PC-9 (cell line): ENCODE results near the gene SLC9A4. TPM values are rescaled to one million over a fixed set of nuclear protein-coding genes. Genes with fewer than 3 reads are reported as not detected.

ENCODE experiments used
- BruUV-seq: library from RNA; stranded (reverse); fragments of 400-500 nt; replicated peaks from 2 replicates; lab custom pipeline; 2021; lab: Mats Ljungman, UMichigan
- CTCF ChIA-PET: fragments of 300-600 bp; sonication (Branson Sonifier 250); formaldehyde crosslinking; loops from one replicate; lab custom pipeline; 2022; ENCODE audit warnings: antibody characterized with exemption; lab: Charles Lee
- POLR2A ChIA-PET: fragments of 300-600 bp; sonication (Branson Sonifier 250); formaldehyde crosslinking; loops from one replicate; lab custom pipeline; 2022; ENCODE audit warnings: antibody characterized with exemption; ENCODE audit not compliant: unreplicated experiment; lab: Charles Lee
- DNase-seq, 2 experiments: peaks; one replicate each; pipeline versions ENCODE4 v3.0.0 to v3.0.0-alpha.2; 2015 to 2022; ENCODE audit warnings: mixed read lengths in 1 of 2
- H2AFZ ChIP-seq: fragments of 200-600 bp; sonication (generic); 2 replicates; pipeline ENCODE4 v1.8.1; 2017; ENCODE audit warnings: antibody characterized with exemption
- H3F3A ChIP-seq: fragments of 200-600 bp; sonication (generic); 2 replicates; pipeline ENCODE4 v1.8.1; 2017; ENCODE audit warnings: antibody characterized with exemption, mild to moderate bottlenecking, low read depth; ENCODE audit not compliant: insufficient read depth
- H3K27ac ChIP-seq: fragments of 200-600 bp; sonication (generic); 2 replicates; pipeline ENCODE4 v1.6.1; 2016; ENCODE audit warnings: mixed run types
- H3K27me3 ChIP-seq: fragments of 200-600 bp; sonication (generic); 2 replicates; pipeline ENCODE4 v1.6.1; 2016; ENCODE audit warnings: low read depth, mixed run types; ENCODE audit not compliant: insufficient read depth
- H3K36me3 ChIP-seq: fragments of 200-600 bp; sonication (generic); 2 replicates; pipeline ENCODE4 v1.6.1; 2016; ENCODE audit warnings: low read depth, mixed run types
- H3K4me1 ChIP-seq: fragments of 200-600 bp; sonication (generic); replicated peaks from 2 replicates; pipeline ENCODE4 v1.6.1; 2016; ENCODE audit warnings: mixed run types; ENCODE audit not compliant: insufficient read depth
- H3K4me2 ChIP-seq: fragments of 200-600 bp; sonication (generic); 2 replicates; pipeline ENCODE4 v1.6.1; 2017; ENCODE audit warnings: mixed run types
- H3K4me3 ChIP-seq: fragments of 200-600 bp; sonication (generic); 2 replicates; pipeline ENCODE4 v1.6.1; 2016; ENCODE audit warnings: mixed run types
- H3K79me2 ChIP-seq: fragments of 200-600 bp; sonication (generic); 2 replicates; pipeline ENCODE4 v1.6.1; 2017; ENCODE audit warnings: low read depth, mixed run types
- H3K9me2 ChIP-seq: fragments of 200-600 bp; sonication (generic); 2 replicates; pipeline ENCODE4 v1.8.1; 2017; ENCODE audit warnings: mild to moderate bottlenecking; ENCODE audit not compliant: insufficient read depth
- H3K9me3 ChIP-seq: fragments of 200-600 bp; sonication (generic); 2 replicates; pipeline ENCODE4 v1.8.1; 2016; ENCODE audit warnings: low read depth; ENCODE audit not compliant: insufficient read depth
- H4K20me1 ChIP-seq: fragments of 200-600 bp; sonication (generic); 2 replicates; pipeline ENCODE4 v1.8.1; 2017; ENCODE audit not compliant: insufficient read depth
- EZH2 ChIP-seq: fragments of 200-600 bp; sonication (generic); IDR thresholded peaks from 2 replicates; pipeline ENCODE4 v1.8.0; 2017; ENCODE audit warnings: antibody characterized with exemption, low read depth
- intact Hi-C: fragments of 100-400 bp; cut with micrococcal nuclease; formaldehyde crosslinking; loops from one replicate; pipeline ENCODE4 v1.10.0; 2022; ENCODE audit not compliant: unreplicated experiment
- total RNA-seq: library from RNA; stranded (reverse); gene quantifications from 2 replicates; pipeline ENCODE4 v1.2.3, GENCODE V29; 2021
- TF ChIP-seq, protein P1 (sequence below): fragments of 200-600 bp; sonication (generic); conservative IDR thresholded peaks from 2 replicates; pipeline ENCODE4 v1.6.1; 2017; ENCODE audit warnings: mixed run types, antibody characterized with exemption, mild to moderate bottlenecking, moderate library complexity

SLC9A4 gene
- total RNA-seq, 1 experiment from 2014 or later = 0.85 TPM

DNA sequence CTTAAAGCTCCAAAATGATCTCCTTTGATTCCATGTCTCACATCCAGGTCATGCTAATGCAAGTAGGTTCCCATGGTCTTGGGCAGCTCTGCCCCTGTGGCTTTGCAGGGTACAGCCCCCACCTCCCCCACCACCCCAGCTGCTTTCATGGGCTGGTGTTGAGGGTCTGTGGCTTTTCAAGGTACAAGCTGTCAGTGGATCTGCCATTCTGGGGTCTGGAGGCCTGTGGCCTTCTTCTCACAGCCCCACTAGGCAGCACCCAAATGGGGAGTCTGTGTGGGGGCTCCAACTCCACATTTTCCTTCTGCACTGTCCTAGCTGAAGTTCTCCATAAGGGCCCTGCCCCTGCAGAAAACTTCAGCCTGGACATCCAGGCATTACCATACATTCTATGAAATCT is 19.0 kb downstream of the SLC9A4 start:
- Histone ChIP-seq H3K9me2 (no peaks in the 10 kb centered on the region), H3K36me3 (0 out of 2 replicates have a peak, but pooled peaks cover 4% of the 10 kb centered on the region), H3K79me2 (no peaks in the 10 kb centered on the region), H3K9me3 (peaks cover 18% of the 10 kb centered on the region), H2AFZ (no peak overlapping the region), H3K4me3 (no peak overlapping the region), H3F3A (peaks cover 18% of the 10 kb centered on the region), H3K4me2 (no peak overlapping the region), H4K20me1 (no peaks in the 10 kb centered on the region), H3K4me1 (peaks cover 27% of the 10 kb centered on the region), H3K27me3 (no peaks in the 10 kb centered on the region), H3K27ac (no peak overlapping the region)
- no peak for DNase-seq
- POLR2A ChIA-PET = no interaction called here
- CTCF ChIA-PET = no interaction called here
- no peak for TF ChIP-seq EZH2
- TF ChIP-seq, protein P1, sequence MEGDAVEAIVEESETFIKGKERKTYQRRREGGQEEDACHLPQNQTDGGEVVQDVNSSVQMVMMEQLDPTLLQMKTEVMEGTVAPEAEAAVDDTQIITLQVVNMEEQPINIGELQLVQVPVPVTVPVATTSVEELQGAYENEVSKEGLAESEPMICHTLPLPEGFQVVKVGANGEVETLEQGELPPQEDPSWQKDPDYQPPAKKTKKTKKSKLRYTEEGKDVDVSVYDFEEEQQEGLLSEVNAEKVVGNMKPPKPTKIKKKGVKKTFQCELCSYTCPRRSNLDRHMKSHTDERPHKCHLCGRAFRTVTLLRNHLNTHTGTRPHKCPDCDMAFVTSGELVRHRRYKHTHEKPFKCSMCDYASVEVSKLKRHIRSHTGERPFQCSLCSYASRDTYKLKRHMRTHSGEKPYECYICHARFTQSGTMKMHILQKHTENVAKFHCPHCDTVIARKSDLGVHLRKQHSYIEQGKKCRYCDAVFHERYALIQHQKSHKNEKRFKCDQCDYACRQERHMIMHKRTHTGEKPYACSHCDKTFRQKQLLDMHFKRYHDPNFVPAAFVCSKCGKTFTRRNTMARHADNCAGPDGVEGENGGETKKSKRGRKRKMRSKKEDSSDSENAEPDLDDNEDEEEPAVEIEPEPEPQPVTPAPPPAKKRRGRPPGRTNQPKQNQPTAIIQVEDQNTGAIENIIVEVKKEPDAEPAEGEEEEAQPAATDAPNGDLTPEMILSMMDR = no peak
- no TSS peak for BruUV-seq
- intact Hi-C loops = no loop called here

DNA sequence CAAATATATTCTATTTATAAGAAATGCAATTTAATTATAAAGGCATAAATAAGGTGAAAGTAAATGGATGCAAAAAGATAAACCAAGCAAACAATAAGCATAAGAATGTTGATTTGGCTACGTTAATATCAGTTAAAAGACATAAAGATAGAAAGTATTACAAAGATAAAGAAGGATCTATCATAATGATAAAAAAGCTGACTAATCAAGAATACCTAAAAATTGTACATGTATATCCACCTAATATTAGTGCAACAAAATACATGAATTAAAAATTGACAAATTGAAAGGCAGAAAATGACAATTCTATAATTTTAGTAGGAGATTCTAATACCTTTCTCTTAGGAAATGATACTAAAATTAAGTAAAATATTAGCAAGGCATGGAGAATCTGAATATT is 21.5 kb downstream of the SLC9A4 start:
- 0 out of 2 replicates have a peak, but pooled peaks cover 4% of the 10 kb centered on the region for H3K36me3 ChIP-seq
- intact Hi-C loops = no loop called here
- H3K79me2 ChIP-seq = no peaks in the 10 kb centered on the region
- H3K9me2 ChIP-seq = no peaks in the 10 kb centered on the region
- peaks cover 12% of the 10 kb centered on the region for H3K9me3 ChIP-seq
- no peak overlapping the region for H3K4me3 ChIP-seq
- H3K27ac ChIP-seq = no peak overlapping the region
- H3K4me1 ChIP-seq = peaks cover 4% of the 10 kb centered on the region; the same call in 1 of the 2 replicates
- no peak overlapping the region for H2AFZ ChIP-seq
- BruUV-seq = no TSS peak
- no peak for TF ChIP-seq EZH2
- no peak overlapping the region for H3K4me2 ChIP-seq
- H4K20me1 ChIP-seq = no peaks in the 10 kb centered on the region
- no peaks in the 10 kb centered on the region for H3F3A ChIP-seq
- ChIA-PET CTCF (no interaction called here), POLR2A (no interaction called here)
- DNase-seq = no peak
- H3K27me3 ChIP-seq = no peaks in the 10 kb centered on the region

DNA sequence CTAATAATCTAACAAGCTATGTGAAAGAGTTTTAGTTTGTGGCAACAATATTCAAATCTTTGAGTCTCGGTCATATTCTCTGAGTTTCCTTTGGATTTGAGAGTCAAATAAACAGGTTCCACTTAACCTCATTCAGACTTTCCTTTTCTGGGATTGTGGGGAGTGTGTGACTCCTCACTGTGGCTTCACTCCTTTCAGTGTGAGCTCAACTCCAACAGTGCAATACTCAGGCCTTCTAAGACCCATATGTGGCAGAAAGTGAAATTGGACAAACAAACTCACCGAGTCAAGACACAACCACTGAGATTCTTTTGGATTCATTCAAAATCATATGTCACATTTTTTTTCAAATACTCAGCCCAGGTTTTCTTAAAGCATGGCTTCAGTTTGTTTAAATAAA is 25.4 kb downstream of the SLC9A4 start:
- POLR2A ChIA-PET = interaction anchor here (0.7 kb wide), 1 partner anchor 149 kb away, joined by 3 read pairs; no protein-coding TSS in a partner anchor

More for the DNA sequence above, 25.4 kb downstream of the SLC9A4 start:
- Histone ChIP-seq H3K27ac (no peak overlapping the region), H4K20me1 (no peaks in the 10 kb centered on the region), H3K4me2 (no peak overlapping the region), H3K4me3 (no peak overlapping the region), H3K9me2 (no peaks in the 10 kb centered on the region), H3F3A (no peaks in the 10 kb centered on the region), H3K4me1 (no peaks in the 10 kb centered on the region), H3K27me3 (no peaks in the 10 kb centered on the region), H2AFZ (no peak overlapping the region), H3K36me3 (0 out of 2 replicates have a peak, but pooled peaks cover 4% of the 10 kb centered on the region), H3K79me2 (no peaks in the 10 kb centered on the region), H3K9me3 (peaks cover 8% of the 10 kb centered on the region; the same call in 1 of the 2 replicates)
- DNase-seq = no peak
- CTCF ChIA-PET = interaction anchor here (0.6 kb wide), 1 partner anchor 55 kb away, joined by 3 read pairs; no protein-coding TSS in a partner anchor
- intact Hi-C loops = no loop called here
- BruUV-seq = no TSS peak
- TF ChIP-seq EZH2 = no peak
- TF ChIP-seq, protein P1 = no peak
